ENCODE results near the gene ASTN2.

Gene ASTN2

GRCh38 chr9:116789081-116789480 lies 625.8 kb downstream of the ASTN2 start:
- DNase-seq: no peak

- DNase-seq: no peak
Measured at GRCh38 chr9:116786737-116787136, 628.1 kb downstream of the ASTN2 start.

GRCh38 chr9:116777116-116777515 lies 637.7 kb downstream of the ASTN2 start:
- no peak for DNase-seq

GRCh38 chr9:116774421-116775180 lies 640.3 kb downstream of the ASTN2 start:
- no peak for DNase-seq

DNA sequence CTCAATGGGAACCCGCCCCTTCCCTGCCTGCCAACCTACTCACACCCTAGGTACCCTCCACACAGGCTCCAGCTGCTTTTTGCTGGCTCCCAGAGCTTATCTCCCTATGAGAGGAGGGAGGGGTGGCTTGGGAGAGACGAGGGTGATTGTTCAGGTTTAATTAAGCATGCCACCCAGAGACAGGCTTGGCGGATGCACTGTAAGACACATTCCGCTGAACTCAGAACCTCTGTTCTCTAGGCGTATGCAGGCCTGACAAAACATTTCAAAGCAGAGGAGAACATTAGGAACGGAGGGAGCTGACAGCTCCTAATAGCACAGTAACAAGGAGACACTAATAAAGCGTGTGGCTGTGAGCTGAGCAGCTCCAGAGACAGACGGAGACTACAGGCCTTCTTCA lies 647.6 kb downstream of the ASTN2 start:
- DNase-seq: no peak

DNA sequence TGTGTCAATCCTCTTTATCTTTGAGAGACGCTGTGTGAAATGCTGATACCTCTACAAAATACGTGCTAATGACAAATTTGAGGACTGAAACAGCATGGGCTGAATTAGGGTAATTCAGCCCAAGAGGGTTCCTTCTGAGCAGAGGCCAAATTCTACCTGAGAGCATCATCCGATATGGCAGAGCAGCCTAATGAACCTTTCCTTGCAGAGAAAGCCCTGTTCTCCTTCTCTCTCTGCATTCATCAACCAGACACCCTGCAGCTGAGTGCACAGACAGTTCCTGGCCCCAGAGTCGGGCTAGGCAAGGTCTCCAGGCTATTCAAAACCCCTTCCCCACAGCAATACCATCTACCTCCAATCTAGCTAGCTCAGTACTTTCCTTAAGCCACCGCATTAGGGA lies 649.8 kb downstream of the ASTN2 start:
- DNase-seq: no peak

- DNase-seq: no peak
Measured at GRCh38 chr9:116763770-116764169, 651.1 kb downstream of the ASTN2 start.

DNA sequence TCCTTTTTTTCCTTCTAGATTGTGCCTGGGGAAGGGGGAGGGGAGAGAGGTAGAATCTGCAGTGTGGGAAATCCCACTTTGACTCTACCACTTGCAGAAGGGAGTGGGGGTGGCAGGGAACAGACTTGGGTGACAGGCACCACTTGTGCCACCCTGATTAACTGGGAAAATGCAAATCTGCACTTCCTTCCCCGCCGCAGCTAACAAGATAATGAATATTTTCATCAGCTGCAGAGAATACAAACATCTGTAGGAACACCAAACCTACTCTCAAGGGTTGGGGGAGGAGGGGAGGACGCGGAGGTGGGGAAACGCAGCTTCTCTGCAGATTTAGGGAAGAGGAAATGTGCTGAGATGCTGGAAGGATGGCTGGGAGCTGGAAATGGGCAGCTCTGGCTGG lies 654.2 kb downstream of the ASTN2 start:
- no peak for DNase-seq

DNA sequence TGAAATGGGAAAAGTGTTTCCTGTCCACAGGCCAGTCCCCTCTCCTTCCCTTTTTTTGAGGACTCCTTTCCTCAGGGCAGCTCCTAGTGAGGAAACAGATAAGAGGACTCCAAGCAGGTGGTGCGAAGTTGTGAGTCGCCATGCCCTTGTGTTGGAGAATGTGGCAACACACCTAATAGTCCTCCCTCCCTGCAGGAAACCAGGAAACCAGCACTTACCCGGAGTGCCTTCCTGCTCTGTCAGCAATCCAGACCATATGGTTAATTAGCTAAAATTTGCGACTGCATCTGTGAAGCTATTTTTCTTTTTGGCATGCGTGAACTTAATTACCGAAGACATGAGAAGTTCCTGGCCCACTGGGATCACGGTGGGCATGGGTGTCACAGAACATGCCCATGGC lies 657.8 kb downstream of the ASTN2 start:
- DNase-seq: no peak

- DNase-seq: no peak
Measured at GRCh38 chr9:116753389-116753788, 661.5 kb downstream of the ASTN2 start.

DNA sequence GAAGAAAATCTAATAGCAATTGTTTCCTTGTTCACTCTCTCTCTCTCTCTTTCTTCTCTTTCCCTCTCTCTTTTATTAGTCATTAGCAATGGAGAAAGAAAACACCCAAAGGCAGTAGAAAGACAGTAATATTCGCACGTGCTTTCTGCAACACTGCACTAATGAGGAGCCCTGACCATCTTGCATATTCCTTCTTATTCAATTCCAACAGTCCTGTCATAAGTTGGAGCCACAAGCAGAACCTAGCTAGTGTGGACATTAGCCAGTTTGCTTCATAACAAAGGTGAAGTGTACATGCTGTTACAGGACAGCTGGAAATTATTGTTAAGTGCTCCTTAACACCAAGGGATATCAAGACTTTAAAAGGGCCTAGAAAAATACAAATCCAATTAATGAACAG lies 664.3 kb downstream of the ASTN2 start:
- no peak for DNase-seq

DNA sequence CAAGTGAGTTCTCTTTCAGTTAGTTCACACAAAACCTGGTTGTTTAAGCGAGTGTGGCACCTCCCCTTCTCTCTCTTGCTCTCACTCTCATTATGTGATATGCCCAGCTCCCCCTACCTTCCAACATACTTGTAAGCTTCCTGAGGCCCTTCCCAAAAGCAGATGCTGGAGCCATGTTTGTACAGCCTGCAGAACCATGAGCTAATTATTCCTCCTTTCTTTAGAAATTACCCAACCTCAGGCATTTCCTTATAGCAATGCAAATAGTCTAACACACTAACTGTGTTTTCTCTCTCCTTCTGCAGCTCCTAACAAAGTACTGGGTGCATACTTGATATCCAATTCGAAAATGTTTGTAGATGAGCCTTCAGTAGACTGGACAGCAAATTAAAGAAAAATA lies 665.1 kb downstream of the ASTN2 start:
- no peak for DNase-seq

- no peak for DNase-seq
Measured at GRCh38 chr9:116749176-116749575, 665.7 kb downstream of the ASTN2 start.

GRCh38 chr9:116741742-116742141 lies 673.1 kb downstream of the ASTN2 start:
- no peak for DNase-seq

DNA sequence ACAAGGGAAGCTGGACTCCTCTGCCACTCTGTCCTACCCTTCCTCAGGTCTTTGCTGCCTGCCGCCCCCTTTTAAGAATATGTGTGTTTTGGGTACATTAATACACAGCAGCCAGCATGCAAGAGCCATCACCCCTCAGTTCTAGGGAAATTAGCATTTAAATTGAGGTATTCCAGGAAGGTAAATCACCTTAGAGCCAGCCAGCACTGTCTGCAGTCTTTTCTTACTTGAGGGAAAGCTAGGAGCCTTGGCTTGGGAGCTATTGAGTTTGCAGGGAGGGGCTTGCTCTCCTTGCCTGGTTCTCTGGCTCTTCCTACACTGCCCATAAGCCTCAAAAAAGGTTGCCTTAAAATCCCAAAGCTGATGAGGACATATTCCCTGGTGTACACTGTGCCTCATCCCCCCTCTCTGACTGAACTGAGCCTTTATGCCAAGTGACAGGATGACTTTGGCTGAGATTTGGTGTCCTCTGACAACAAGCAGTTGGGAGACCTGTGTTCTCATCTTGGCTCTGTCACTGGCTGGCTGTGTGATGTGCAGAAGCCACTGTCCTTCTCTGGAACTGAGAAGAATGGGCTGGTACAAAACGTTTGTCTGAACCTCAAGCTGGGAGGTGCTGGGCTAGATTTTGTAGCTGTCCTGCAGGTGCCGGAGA lies 673.6 kb downstream of the ASTN2 start:
- DNase-seq: no peak

- peak; percentile 9 to 30 for DNase-seq
Measured at GRCh38 chr9:116737152-116737546, 677.7 kb downstream of the ASTN2 start.

DNA sequence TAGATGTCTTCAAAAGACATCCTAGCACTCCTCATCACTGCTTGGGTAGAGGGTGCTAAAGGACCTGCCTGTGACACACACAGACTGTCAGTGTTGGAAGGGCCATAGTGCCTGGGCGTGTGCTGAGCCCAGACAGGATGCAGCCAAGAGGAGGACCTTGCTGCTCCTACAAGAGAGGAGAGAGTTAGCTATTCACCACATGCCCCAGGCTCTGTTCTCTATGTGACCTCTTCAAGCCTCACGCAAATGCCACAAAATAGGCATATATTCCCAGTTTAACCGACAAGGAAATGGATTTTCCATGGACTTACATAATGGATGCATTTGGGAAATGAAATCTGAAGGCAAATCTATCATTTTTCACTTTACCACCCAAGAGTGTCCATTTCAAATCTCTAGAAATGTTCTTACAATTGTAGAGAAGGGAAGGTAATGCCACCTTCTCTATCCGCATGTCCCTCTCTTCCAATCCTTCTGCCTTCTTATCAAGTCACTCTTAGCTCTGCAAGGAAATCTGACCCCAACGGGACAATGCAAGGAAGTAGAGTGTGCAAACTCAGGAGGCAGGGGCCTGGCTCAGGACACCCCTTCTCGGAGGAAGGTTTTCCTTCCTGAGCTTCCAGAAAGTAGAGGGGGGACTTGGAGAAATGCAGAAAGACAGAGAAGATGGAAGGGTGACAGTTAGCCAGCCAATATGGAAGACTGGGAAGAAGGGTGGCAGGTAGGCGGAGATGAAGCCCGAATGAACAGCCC lies 678.3 kb downstream of the ASTN2 start:
- no peak for DNase-seq

GRCh38 chr9:116733010-116733641 lies 681.7 kb downstream of the ASTN2 start:
- no peak for DNase-seq

DNA sequence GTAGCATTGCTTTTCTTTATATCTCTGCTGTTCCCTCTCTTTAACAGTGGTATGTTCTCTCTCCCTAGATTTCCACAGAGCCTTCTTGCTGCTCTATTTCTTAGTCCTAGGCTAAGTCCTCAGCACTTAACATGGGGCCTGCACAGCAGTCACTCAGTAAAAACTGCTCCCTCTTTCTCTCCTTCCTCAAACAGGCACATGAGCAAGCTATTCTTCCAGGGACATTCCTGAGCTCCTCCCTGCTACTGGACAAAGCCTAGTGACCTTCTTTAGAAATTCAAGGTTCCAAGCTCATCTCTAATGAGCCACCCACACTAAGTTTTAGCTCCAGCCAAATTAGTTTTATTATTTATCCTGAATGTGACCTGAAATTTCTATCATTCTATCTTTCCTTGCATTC lies 688.3 kb downstream of the ASTN2 start:
- no peak for DNase-seq

DNA sequence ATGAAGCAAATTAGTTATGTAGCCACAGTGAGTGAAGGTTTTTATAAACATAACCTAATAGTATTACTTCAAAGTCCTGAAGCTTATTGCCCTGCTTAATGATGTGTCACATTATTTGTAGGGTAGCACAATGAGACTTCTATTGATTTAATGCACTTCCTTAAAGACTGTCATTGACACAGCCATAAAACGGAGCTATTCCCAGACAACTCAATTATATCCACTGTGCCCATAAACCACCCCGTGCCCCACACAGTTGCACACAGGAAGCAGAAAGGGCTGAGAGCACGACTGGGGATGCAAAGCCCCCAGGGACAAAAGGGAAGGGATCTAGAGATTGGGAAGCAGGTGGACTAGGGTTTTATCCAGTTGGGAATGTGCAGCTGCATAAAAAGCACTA lies 690.7 kb downstream of the ASTN2 start:
- no peak for DNase-seq

- DNase-seq: no peak
Measured at GRCh38 chr9:116721944-116722343, 692.9 kb downstream of the ASTN2 start.

GRCh38 chr9:116721411-116721810 lies 693.4 kb downstream of the ASTN2 start:
- no peak for DNase-seq

- DNase-seq: no peak
Measured at GRCh38 chr9:116720111-116720510, 694.7 kb downstream of the ASTN2 start.

DNA sequence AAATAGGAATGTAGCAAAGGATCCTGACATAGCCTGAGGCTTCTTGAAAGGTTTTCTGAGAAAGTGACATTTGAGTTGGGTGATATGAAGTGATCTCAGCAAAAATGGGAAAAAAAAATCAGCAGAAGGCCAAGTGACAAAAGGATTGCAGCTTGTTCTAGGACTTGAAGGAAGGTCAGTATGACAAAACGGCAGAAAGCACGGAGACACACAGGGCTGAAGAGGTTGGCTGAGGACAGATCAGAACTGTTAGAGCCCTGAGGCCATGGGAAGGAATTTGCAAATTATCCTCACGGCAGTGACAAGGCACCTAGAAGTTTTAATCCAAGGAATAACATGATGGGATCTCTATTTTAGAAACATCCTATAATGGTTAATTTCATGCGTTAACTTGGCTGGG lies 696.7 kb downstream of the ASTN2 start:
- no peak for DNase-seq

Measured in activated CD4-positive, alpha-beta T cell treated with anti-CD3 and anti-CD28 coated beads for 4 hours (primary cell).